ENCODE data around the gene MRTFA. TPM values are rescaled to one million over a fixed set of nuclear protein-coding genes. Genes with fewer than 3 reads are reported as not detected.
A peak's percentile ranks its signal among the peaks of the same experiment; 100 is the strongest.

The MRTFA gene
- total RNA-seq, 6 experiments from 2014 or later, result 9.3 to 20.6 (median 16.3) TPM

DNA sequence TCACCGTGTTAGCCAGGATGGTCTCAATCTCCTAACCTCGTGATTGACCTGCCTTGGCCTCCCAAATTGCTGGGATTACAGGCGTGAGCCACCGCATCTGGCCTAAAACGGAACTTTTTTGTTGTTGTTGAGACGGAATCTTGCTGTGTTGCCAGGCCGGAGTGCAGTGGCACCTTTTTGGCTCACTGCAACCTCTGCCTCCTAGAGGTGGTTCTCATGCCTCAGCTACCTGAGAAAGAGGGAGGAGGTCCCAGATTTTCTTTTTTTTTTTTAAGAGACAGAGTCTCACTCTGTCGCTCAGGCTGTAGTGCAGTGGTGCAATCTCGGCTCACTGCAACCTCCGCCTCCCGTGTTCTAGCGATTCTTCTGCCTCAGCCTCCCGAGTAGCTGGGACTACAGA, 34.9 kb upstream of the MRTFA start:
- Histone ChIP-seq H3K36me3 (no peaks in the 10 kb centered on the region), H3K27ac (no peak overlapping the region), H3K27me3 (no peaks in the 10 kb centered on the region), H3K4me3 (no peak overlapping the region), H3K4me1 (peaks cover 0 to 3% (median 0%) of the 10 kb centered on the region in 4 donors), H3K9me3 (no peaks in the 10 kb centered on the region)
- 92% methylated on average over 2 of the region's 13 CpGs for WGBS (ENCODE audit: insufficient coverage, low coverage, low lambda C conversion rate, missing lambda C conversion rate)
- DNase-seq (no peak), ATAC-seq (no peak)
- intact Hi-C loops (cut with DNase I), result no loop called here
- TF ChIP-seq, protein P1, sequence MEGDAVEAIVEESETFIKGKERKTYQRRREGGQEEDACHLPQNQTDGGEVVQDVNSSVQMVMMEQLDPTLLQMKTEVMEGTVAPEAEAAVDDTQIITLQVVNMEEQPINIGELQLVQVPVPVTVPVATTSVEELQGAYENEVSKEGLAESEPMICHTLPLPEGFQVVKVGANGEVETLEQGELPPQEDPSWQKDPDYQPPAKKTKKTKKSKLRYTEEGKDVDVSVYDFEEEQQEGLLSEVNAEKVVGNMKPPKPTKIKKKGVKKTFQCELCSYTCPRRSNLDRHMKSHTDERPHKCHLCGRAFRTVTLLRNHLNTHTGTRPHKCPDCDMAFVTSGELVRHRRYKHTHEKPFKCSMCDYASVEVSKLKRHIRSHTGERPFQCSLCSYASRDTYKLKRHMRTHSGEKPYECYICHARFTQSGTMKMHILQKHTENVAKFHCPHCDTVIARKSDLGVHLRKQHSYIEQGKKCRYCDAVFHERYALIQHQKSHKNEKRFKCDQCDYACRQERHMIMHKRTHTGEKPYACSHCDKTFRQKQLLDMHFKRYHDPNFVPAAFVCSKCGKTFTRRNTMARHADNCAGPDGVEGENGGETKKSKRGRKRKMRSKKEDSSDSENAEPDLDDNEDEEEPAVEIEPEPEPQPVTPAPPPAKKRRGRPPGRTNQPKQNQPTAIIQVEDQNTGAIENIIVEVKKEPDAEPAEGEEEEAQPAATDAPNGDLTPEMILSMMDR (IDR thresholded peaks at IDR 0.05), result no peak
- no peak for TF ChIP-seq POLR2A (IDR thresholded peaks at IDR 0.05)

DNA sequence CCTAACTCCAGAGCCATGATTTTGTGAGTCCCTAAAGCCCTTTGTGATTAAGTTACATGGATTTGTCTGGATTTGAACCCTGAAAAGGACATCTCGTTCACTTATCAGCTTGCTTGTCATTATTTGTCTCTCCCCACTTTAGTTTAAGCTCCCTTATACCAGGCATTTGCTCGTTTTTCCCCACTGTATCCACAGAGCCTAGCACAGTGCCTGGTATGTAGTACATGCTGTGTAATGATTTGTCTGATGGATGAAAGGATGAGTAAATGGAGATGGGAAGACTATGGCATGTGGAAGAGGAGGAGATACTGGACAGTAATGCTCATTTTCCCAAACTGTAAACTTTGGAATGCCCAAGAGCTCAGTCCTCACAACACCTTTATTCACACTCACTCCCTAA, 33.5 kb upstream of the MRTFA start:
- no peak for DNase-seq
- peak overlapping the region in 1 of 3 donors; percentile 63 for H3K27ac ChIP-seq
- no peaks in the 10 kb centered on the region for H3K27me3 ChIP-seq
- no peak for ATAC-seq
- no peaks in the 10 kb centered on the region for H3K4me1 ChIP-seq
- 59% methylated on average over 2 of the region's 2 CpGs for WGBS (ENCODE audit: insufficient coverage, low coverage, low lambda C conversion rate, missing lambda C conversion rate)
- no peaks in the 10 kb centered on the region for H3K36me3 ChIP-seq
- intact Hi-C loops (cut with DNase I), result no loop called here
- TF ChIP-seq, protein P1 (IDR thresholded peaks at IDR 0.05), result no peak
- TF ChIP-seq POLR2A (IDR thresholded peaks at IDR 0.05), result no peak
- no peak overlapping the region for H3K4me3 ChIP-seq
- H3K9me3 ChIP-seq, result no peaks in the 10 kb centered on the region

DNA sequence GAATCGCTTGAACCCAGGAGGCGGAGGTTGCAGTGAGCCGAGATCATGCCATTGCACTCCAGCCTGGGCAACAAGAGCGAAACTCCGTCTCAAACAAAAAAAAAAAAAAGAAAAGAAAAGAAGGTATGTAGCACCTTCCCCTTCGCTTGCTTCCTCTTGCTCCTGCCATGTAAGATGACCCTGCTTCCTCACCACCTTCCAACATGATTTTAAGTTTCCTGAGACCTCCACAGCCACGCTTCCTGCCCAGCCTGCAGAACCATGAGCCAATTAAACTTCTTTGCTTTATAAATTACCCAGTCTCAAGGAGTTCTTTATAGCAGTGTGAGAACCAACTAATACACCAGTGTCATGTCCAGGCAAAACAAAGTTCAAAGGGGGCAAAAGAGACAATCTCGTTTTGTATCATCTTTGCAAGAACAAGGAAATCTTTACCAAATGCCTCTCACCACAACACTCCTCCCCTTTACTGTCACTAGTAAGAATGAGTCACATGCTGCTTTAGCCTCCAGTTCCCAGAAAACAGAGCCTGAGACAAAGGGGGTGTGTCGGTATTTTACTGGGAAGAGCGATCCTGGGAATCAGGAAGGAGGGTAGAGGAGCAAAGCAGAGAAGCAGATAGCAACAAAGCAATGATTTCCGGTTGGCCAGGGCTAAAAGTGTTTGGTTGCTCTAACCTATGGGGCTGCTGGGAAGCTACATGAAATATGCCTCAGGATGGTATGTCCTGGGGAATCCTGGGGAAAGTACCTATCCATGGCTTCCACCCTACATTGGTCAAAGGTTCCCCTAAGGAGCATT, 32.3 kb upstream of the MRTFA start:
- no peaks in the 10 kb centered on the region for H3K36me3 ChIP-seq
- ATAC-seq, result peak; percentile 43 to 76 (median 66)
- intact Hi-C loops (cut with DNase I), result no loop called here
- no peaks in the 10 kb centered on the region for H3K4me1 ChIP-seq
- no peak for DNase-seq
- H3K27me3 ChIP-seq, result no peaks in the 10 kb centered on the region
- peak overlapping the region in 1 of 3 donors; percentile 63 for H3K27ac ChIP-seq
- no peaks in the 10 kb centered on the region for H3K9me3 ChIP-seq
- H3K4me3 ChIP-seq, result no peak overlapping the region
- TF ChIP-seq, protein P1 (IDR thresholded peaks at IDR 0.05), result no peak
- no peak for TF ChIP-seq POLR2A (IDR thresholded peaks at IDR 0.05)
- WGBS (ENCODE audit: insufficient coverage, low coverage, low lambda C conversion rate, missing lambda C conversion rate), result 69% methylated on average over 9 of the region's 11 CpGs

DNA sequence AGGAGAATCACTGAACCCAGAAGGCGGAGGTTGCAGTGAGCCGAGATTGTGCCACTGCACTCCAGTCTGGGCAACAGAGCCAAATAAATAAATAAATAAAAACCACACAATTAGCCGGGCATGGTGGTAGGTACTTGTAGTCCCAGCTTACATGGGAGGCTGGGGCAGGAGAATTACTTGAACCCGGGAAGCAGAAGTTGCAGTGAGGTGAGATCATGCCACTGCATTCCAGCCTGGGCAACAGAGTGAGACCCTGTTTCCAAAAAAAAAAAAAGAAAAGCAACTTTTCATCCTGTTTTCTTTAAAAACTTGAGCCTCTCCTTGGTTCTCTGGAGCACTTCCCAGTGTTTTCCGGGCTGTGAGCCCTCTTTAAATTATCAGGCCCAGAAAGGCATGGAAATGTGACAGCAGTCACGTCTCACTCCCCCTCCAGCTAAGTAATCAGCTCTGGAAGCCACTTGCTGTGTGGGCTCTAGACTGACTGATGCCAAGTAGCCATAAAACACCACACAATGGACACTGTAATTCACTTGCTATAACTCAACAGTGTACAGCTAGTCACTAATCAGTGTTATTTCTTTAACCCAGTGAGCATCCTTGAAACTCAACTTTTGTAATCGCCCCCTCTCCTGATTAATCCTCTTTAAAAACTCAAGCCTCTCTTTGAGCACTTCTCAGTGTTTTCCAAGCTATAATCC, 29.8 kb upstream of the MRTFA start:
- intact Hi-C loops (cut with DNase I), result no loop called here
- Histone ChIP-seq H3K27ac (peak overlapping the region in 2 of 3 donors; percentile 52 to 68), H3K9me3 (no peaks in the 10 kb centered on the region), H3K4me3 (no peak overlapping the region), H3K27me3 (no peaks in the 10 kb centered on the region), H3K4me1 (no peaks in the 10 kb centered on the region), H3K36me3 (no peaks in the 10 kb centered on the region)
- 86% methylated on average over 7 of the region's 7 CpGs for WGBS (ENCODE audit: insufficient coverage, low coverage, low lambda C conversion rate, missing lambda C conversion rate)
- peak; percentile 40 to 67 (median 64) for ATAC-seq
- TF ChIP-seq, protein P1 (IDR thresholded peaks at IDR 0.05), result no peak
- TF ChIP-seq POLR2A (IDR thresholded peaks at IDR 0.05), result no peak
- DNase-seq, result no peak

All from right lobe of liver (tissue), 6 donors.